ENCODE data around the gene APAF1. TPM values are rescaled to one million over a fixed set of nuclear protein-coding genes. Genes with fewer than 3 reads are reported as not detected.

Gene APAF1
- total and polyA plus RNA-seq, 2 donors from 2014 or later: 4.6 to 16.1 TPM

DNA sequence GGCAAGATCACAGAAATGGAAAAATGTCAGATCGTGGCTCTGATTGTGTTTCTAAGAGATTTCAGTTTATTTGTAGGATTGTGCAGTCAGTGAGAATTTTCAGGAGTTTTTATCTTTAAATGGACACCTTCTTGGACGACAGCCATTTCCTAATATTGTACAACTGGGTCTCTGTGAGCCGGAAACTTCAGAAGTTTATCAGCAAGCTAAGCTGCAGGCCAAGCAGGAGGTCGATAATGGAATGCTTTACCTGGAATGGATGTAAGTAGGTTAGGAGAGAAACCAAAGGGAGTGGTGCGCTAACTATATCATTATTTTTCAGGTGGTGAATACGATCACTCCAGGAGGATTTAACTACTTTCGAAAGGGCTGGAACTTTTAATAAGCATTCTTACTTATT lies 26.4 kb downstream of the APAF1 start:
- no peak for FAIRE-seq
- Histone ChIP-seq H3K27ac (ENCODE audit: low read depth in 2 of 2, low read length in 2 of 2) (no peak overlapping the region), H3K36me3 (ENCODE audit: control insufficient read depth in 2 of 3, insufficient read depth in 3 of 3, low read length in 3 of 3) (no peaks in the 10 kb centered on the region), H3K9me3 (ENCODE audit: control insufficient read depth in 2 of 3, insufficient read depth in 1 of 3, low read length in 3 of 3) (no peaks in the 10 kb centered on the region), H3K9ac (ENCODE audit: low read length in 3 of 3) (no peak overlapping the region), H3K4me1 (ENCODE audit: control insufficient read depth in 2 of 3, insufficient read depth in 2 of 3, low read depth in 1 of 3, low read length in 3 of 3) (no peaks in the 10 kb centered on the region), H3K27me3 (ENCODE audit: control insufficient read depth, insufficient read depth, low read length) (no peaks in the 10 kb centered on the region), H3K4me3 (ENCODE audit: low read length in 3 of 3) (no peak overlapping the region)
- DNase-seq: no peak
- TF ChIP-seq, protein P1, sequence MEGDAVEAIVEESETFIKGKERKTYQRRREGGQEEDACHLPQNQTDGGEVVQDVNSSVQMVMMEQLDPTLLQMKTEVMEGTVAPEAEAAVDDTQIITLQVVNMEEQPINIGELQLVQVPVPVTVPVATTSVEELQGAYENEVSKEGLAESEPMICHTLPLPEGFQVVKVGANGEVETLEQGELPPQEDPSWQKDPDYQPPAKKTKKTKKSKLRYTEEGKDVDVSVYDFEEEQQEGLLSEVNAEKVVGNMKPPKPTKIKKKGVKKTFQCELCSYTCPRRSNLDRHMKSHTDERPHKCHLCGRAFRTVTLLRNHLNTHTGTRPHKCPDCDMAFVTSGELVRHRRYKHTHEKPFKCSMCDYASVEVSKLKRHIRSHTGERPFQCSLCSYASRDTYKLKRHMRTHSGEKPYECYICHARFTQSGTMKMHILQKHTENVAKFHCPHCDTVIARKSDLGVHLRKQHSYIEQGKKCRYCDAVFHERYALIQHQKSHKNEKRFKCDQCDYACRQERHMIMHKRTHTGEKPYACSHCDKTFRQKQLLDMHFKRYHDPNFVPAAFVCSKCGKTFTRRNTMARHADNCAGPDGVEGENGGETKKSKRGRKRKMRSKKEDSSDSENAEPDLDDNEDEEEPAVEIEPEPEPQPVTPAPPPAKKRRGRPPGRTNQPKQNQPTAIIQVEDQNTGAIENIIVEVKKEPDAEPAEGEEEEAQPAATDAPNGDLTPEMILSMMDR (IDR thresholded peaks at IDR 0.05; ENCODE audit: borderline replicate concordance, extremely low read depth, insufficient read depth): no peak
- intact Hi-C loops (cut with DNase I): no loop called here

DNA sequence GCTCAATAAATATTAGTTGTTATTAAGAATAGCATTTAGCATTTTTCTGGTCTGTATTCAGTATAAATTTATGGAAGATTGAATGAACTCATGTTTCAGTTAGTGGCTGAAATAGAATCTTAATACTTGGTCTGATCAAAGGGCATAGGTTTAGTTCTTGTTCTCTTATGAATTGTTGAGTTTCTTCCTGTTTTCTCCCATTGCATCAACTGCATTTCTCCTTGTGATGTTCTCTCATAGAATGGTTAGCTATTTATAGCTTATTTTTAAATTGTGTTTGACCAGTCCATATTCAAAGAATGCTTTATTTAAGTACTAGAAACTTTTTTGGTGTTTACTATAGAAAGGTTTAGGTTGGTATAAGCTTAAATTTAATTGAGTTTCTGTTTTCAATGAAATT lies 29.8 kb downstream of the APAF1 start:
- Histone ChIP-seq H3K4me3 (ENCODE audit: low read length in 3 of 3) (no peak overlapping the region), H3K9me3 (ENCODE audit: control insufficient read depth in 2 of 3, insufficient read depth in 1 of 3, low read length in 3 of 3) (no peaks in the 10 kb centered on the region), H3K27ac (ENCODE audit: low read depth in 2 of 2, low read length in 2 of 2) (no peak overlapping the region), H3K9ac (ENCODE audit: low read length in 3 of 3) (no peak overlapping the region), H3K36me3 (ENCODE audit: control insufficient read depth in 2 of 3, insufficient read depth in 3 of 3, low read length in 3 of 3) (no peaks in the 10 kb centered on the region), H3K4me1 (ENCODE audit: control insufficient read depth in 2 of 3, insufficient read depth in 2 of 3, low read depth in 1 of 3, low read length in 3 of 3) (no peaks in the 10 kb centered on the region), H3K27me3 (ENCODE audit: control insufficient read depth, insufficient read depth, low read length) (no peaks in the 10 kb centered on the region)
- TF ChIP-seq, protein P1 (IDR thresholded peaks at IDR 0.05; ENCODE audit: borderline replicate concordance, extremely low read depth, insufficient read depth): no peak
- DNase-seq: no peak
- intact Hi-C loops (cut with DNase I): no loop called here
- FAIRE-seq: no peak

DNA sequence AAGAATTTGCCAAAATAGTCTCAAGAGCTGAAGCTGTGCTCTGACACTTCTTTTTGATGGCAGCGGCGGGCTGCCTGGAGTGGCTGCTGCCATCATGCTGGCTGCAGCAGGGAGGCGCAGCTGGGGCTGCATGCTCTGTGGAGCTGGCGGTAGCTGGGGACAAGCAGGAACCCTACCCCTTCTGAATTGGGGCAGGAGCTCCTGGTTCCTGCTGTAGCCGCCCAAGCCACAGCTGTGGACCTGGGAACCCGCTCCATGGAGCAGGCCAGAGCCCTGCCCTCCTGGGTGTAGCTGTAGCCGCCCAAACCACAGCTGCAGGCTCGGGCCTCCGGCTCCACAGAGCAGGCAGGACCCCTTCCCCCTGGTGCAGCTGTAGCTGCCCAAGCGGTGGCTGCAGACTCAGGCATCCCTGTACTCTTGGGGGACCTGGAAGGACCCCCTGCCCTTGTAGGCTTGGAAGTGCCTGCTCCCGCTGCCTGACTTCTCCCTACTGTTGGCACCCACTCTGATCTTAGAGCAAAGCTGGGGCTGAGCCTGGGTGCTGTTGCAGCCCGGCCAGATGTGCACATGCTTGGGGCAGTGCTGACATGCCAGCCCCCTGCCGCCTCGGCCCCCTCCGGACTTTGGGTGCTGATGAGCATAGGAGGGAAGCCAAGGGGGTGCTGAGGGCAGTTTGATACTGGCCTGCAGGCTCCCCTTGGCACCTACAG lies 33.3 kb downstream of the APAF1 start:
- no peak for FAIRE-seq
- H3K4me1 ChIP-seq (ENCODE audit: control insufficient read depth in 2 of 3, insufficient read depth in 2 of 3, low read depth in 1 of 3, low read length in 3 of 3): no peaks in the 10 kb centered on the region

More for the DNA sequence above, 33.3 kb downstream of the APAF1 start:
- peaks cover 4 to 10% (median 6%) of the 10 kb centered on the region in 3 donors for H3K36me3 ChIP-seq (ENCODE audit: control insufficient read depth in 2 of 3, insufficient read depth in 3 of 3, low read length in 3 of 3)
- intact Hi-C loops (cut with DNase I): no loop called here
- DNase-seq: no peak
- H3K27ac ChIP-seq (ENCODE audit: low read depth in 2 of 2, low read length in 2 of 2): no peak overlapping the region
- H3K9ac ChIP-seq (ENCODE audit: low read length in 3 of 3): no peak overlapping the region
- H3K4me3 ChIP-seq (ENCODE audit: low read length in 3 of 3): no peak overlapping the region
- no peaks in the 10 kb centered on the region for H3K9me3 ChIP-seq (ENCODE audit: control insufficient read depth in 2 of 3, insufficient read depth in 1 of 3, low read length in 3 of 3)
- TF ChIP-seq, protein P1 (IDR thresholded peaks at IDR 0.05; ENCODE audit: borderline replicate concordance, extremely low read depth, insufficient read depth): no peak
- H3K27me3 ChIP-seq (ENCODE audit: control insufficient read depth, insufficient read depth, low read length): no peaks in the 10 kb centered on the region

All from kidney (tissue), 14 donors.